RWPE1 (cell line): ENCODE data around the gene MCMBP.

Experiments
- CTCF ChIA-PET: fragments of 350-600 bp; sonication (Branson Sonifier 250); formaldehyde crosslinking; extraction: SDS; loops from one replicate; lab custom pipeline; 2021; lab: Yijun Ruan, JAX
- POLR2A ChIA-PET: fragments of 400-600 bp; formaldehyde crosslinking; extraction: SDS; loops from one replicate; lab custom pipeline; 2020; ENCODE audit warnings: antibody characterized with exemption; ENCODE audit not compliant: low non-redundant PET; lab: Yijun Ruan, JAX
- DNase-seq: peaks from one replicate; pipeline ENCODE4 v3.0.0; 2012; ENCODE audit warnings: low spot score
- H3K27ac ChIP-seq: fragments of 450-650 bp; 2 replicates; pipeline ENCODE4 v1.5.1; 2017
- TF ChIP-seq, protein P1 (sequence below): fragments of 450-650 bp; conservative IDR thresholded peaks from 2 replicates; pipeline ENCODE4 v1.5.1; 2017; ENCODE audit warnings: low read depth, mild to moderate bottlenecking

Gene MCMBP

DNA sequence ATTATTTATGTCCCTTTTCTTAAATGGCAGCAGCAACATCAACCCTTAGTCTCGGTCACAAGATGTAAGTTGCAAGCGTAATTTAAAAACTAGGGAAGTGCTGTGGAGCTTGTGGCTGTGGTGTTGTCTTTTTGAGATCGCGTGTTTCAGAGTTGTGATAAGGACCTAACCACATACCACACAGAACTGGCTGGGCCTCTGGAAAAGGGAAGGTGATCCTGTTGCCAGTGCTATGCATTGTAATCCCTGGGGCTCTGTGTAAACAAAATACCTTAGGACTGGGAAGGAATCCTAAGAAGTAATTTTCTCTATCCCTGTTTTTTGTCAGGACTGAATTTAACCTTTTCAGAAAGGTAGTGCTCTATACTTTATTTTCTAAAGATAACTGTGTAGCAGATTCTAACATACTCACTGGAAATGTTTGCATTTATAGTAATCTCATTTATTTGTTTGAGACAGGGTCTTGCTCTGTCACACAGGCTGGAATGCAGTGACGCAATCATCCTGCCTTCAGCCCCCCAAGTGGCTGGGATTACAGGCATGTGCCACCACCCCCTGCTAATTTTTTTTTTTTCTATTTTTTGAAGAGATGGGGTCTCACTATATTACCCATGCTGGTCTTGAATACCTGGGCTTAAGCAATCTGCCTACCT is 86.4 kb downstream of the MCMBP start:
- ChIA-PET POLR2A (no interaction called here), CTCF (no interaction called here)
- TF ChIP-seq, protein P1, sequence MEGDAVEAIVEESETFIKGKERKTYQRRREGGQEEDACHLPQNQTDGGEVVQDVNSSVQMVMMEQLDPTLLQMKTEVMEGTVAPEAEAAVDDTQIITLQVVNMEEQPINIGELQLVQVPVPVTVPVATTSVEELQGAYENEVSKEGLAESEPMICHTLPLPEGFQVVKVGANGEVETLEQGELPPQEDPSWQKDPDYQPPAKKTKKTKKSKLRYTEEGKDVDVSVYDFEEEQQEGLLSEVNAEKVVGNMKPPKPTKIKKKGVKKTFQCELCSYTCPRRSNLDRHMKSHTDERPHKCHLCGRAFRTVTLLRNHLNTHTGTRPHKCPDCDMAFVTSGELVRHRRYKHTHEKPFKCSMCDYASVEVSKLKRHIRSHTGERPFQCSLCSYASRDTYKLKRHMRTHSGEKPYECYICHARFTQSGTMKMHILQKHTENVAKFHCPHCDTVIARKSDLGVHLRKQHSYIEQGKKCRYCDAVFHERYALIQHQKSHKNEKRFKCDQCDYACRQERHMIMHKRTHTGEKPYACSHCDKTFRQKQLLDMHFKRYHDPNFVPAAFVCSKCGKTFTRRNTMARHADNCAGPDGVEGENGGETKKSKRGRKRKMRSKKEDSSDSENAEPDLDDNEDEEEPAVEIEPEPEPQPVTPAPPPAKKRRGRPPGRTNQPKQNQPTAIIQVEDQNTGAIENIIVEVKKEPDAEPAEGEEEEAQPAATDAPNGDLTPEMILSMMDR: no peak
- DNase-seq: no peak
- H3K27ac ChIP-seq: no peak overlapping the region

DNA sequence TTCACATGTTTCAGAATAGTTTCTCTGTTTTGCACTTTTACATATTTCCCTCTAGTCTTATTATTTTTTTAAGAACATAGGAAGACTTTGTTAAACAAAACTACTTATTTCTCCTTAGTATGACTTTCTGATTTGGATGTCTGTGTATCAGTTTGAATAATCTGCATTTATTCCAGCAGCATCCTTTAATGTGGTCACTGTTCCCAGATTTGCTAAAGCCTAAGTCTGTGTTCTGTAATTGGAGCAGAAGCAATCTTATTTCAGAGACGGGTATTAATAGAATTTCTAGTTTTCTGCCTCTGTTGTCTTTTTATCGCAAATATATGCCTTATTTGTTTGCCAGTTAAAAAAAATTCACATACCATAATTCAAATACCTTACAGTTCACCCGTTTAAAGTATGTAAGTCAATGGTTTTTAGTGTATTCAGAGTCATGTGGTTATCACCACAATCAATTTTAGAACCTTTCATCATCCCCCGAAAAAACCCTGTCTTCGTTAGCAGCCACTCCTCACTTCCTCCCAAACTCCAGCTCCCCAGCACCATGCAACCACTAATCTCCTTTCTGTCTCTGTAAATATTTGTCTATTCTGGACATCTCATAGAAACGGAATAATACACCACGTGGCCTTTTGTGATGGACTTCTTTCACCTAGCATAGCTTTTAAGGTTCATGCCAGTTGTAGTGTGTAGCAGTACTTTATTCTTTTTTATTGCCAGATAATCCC is 88.1 kb downstream of the MCMBP start:
- H3K27ac ChIP-seq: no peak overlapping the region
- POLR2A ChIA-PET: no interaction called here
- TF ChIP-seq, protein P1: no peak
- CTCF ChIA-PET: interaction anchor here (0.7 to 0.9 kb wide), 2 partner anchors 33 to 234 kb away, joined by 3 read pairs; no protein-coding TSS in a partner anchor
- DNase-seq: no peak

- TF ChIP-seq, protein P1: no peak
- ChIA-PET CTCF (no interaction called here), POLR2A (no interaction called here)
- no peak for DNase-seq
- no peak overlapping the region for H3K27ac ChIP-seq
These were observed 89.0 kb downstream of the MCMBP start for GRCh38 chr10:119783665-119784027.

DNA sequence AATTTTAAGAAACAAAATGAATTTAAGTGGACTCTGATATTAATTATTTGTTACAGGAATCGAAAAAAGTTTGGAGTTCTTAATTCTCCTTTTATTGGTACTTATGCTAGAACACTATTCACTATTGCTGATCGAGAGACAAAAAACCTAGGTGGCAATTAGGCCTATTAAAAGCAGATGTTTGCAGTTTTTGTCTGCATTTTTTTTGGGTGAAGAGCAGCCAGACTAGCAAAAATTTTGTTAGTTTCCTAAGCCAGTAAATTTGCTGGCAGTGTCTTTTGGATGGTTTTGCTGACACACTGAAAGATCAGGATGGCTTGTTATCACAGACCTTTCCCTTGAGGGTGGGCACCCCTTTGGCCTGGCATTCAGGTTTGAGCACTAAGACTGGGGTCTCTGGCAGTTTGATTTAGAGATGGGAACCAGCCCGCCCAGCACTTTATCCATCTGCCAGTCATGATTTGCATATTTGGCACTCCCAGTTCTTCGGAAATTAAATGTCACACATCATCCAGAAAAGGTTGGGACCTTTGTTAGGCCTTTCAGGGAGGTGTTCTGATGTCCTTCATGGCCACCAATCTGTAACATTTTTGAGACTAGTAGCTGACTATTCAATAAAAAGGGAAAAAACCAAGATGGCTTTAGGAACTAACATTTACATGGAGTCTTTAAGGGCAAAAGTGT is 89.5 kb downstream of the MCMBP start:
- DNase-seq: no peak
- ChIA-PET POLR2A (no interaction called here), CTCF (no interaction called here)
- TF ChIP-seq, protein P1: no peak
- H3K27ac ChIP-seq: no peak overlapping the region

- ChIA-PET CTCF (interaction anchor here (1.2 kb wide), 1 partner anchor 173 kb away, joined by 4 read pairs; no protein-coding TSS in a partner anchor), POLR2A (no interaction called here)
- no peak for DNase-seq
- no peak overlapping the region for H3K27ac ChIP-seq
- TF ChIP-seq, protein P1: no peak
These were observed 91.1 kb downstream of the MCMBP start for GRCh38 chr10:119781498-119781897.

- no peak overlapping the region for H3K27ac ChIP-seq
- POLR2A ChIA-PET: no interaction called here
- CTCF ChIA-PET: interaction anchor here (1.2 kb wide), 1 partner anchor 173 kb away, joined by 4 read pairs; no protein-coding TSS in a partner anchor
- DNase-seq: no peak
- TF ChIP-seq, protein P1: no peak
These were observed 91.7 kb downstream of the MCMBP start for GRCh38 chr10:119780879-119781480.
